Suprapubic skin (tissue), 4 donors: ENCODE data around the gene MMUT. TPM values are rescaled to one million over a fixed set of nuclear protein-coding genes. Genes with fewer than 3 reads are reported as not detected.

ENCODE experiments used
- DNase-seq, 2 donors: peaks; one replicate each; pipeline ENCODE4 v3.0.0-alpha.2; 2019; ENCODE audit warnings: low spot score in 2 of 2
- H3K27ac ChIP-seq: fragments of 200-600 bp; sonication (generic); one replicate; pipeline ENCODE4 v1.5.1; 2019
- H3K27me3 ChIP-seq: fragments of 200-600 bp; sonication (generic); one replicate; pipeline ENCODE4 v1.5.1; 2019
- H3K36me3 ChIP-seq: fragments of 200-600 bp; sonication (generic); one replicate; pipeline ENCODE4 v1.5.1; 2019
- H3K4me1 ChIP-seq: fragments of 200-600 bp; sonication (generic); one replicate; pipeline ENCODE4 v1.5.1; 2019
- H3K4me3 ChIP-seq: fragments of 200-600 bp; sonication (generic); one replicate; pipeline ENCODE4 v1.5.1; 2019; ENCODE audit warnings: mild to moderate bottlenecking
- H3K9me3 ChIP-seq: fragments of 200-600 bp; sonication (generic); one replicate; pipeline ENCODE4 v1.5.1; 2019
- CTCF ChIP-seq, 2 donors: fragments of 200-600 bp in 1 of 2; fragments of 450-650 bp in 1 of 2; sonication (generic) in 1 of 2; IDR thresholded peaks; one replicate each; pipeline ENCODE4 v1.5.1; 2016 to 2019; ENCODE audit warnings: antibody characterized with exemption in 2 of 2, mild to moderate bottlenecking in 1 of 2, moderate library complexity in 1 of 2
- EP300 ChIP-seq: sonication (generic); formaldehyde crosslinking; IDR thresholded peaks from one replicate; pipeline ENCODE4 v1.6.1; 2017; ENCODE audit warnings: antibody characterized with exemption
- POLR2A ChIP-seq, 2 donors: fragments of 450-650 bp; IDR thresholded peaks; one replicate each; pipeline ENCODE4 v1.6.1; 2017; ENCODE audit warnings: antibody characterized with exemption in 2 of 2, mild to moderate bottlenecking in 2 of 2, moderate library complexity in 2 of 2
- POLR2AphosphoS5 ChIP-seq, 3 donors: sonication (generic); formaldehyde crosslinking; IDR thresholded peaks; one replicate each; pipeline ENCODE4 v1.6.1; 2017; ENCODE audit warnings: antibody characterized with exemption in 3 of 3
- WGBS: methylation state at CpG from one replicate; pipeline ENCODE4 v1.1.5; 2018; 5-methylcytosine and 5-hydroxymethylcytosine counted together
- total RNA-seq, 4 donors: library from RNA; depleted of rRNA; stranded (reverse); fragments of >200 nt; gene quantifications; one replicate each; pipeline ENCODE4 v1.1.0, GENCODE V29; 2016

Gene MMUT
- total RNA-seq, 4 donors from 2014 or later: 10.9 to 17.9 (median 16.1) TPM

GRCh38 chr6:49454787-49455709 is 8.0 kb downstream of the MMUT start:
- no peak overlapping the region for H3K27ac ChIP-seq
- 94% methylated on average over 3 of the region's 3 CpGs for WGBS
- DNase-seq: no peak
- TF ChIP-seq POLR2AphosphoS5 (IDR thresholded peaks at IDR 0.05) (no peak), CTCF (IDR thresholded peaks at IDR 0.05) (no peak), EP300 (no peak), POLR2A (IDR thresholded peaks at IDR 0.05) (no peak)
- H3K4me1 ChIP-seq: peaks cover 3% of the 10 kb centered on the region
- peaks cover 62% of the 10 kb centered on the region for H3K36me3 ChIP-seq
- no peaks in the 10 kb centered on the region for H3K27me3 ChIP-seq
- no peaks in the 10 kb centered on the region for H3K9me3 ChIP-seq
- no peak overlapping the region for H3K4me3 ChIP-seq

DNA sequence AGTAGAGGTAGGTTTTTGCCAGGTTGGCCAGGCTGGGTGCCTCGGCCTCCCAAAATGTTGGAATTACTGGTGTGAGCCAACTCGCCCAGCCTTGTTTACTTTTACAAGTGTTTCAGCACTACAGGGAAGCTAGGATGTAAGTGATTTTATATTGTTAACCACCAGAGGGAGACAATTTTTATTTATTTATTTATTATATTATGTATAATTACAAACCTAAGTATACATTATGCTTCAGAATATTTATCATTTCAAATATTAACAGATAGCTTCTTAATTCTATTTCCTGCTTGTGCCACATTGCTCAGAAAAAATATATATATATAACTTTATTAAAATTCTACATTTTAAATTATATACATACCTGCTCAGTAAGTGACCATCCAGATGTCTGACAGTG is 9.8 kb downstream of the MMUT start:
- no peak overlapping the region for H3K4me3 ChIP-seq
- H3K9me3 ChIP-seq: no peaks in the 10 kb centered on the region
- WGBS: 54% methylated on average over 2 of the region's 2 CpGs
- no peaks in the 10 kb centered on the region for H3K4me1 ChIP-seq
- DNase-seq: no peak
- TF ChIP-seq CTCF (IDR thresholded peaks at IDR 0.05) (peak in 1 of 2 donors; percentile 21), POLR2A (IDR thresholded peaks at IDR 0.05) (no peak)
- H3K27me3 ChIP-seq: no peaks in the 10 kb centered on the region
- H3K27ac ChIP-seq: no peak overlapping the region
- H3K36me3 ChIP-seq: peaks cover 70% of the 10 kb centered on the region

- peaks cover 59% of the 10 kb centered on the region for H3K36me3 ChIP-seq
- no peak for TF ChIP-seq EP300
- no peak for TF ChIP-seq POLR2AphosphoS5 (IDR thresholded peaks at IDR 0.05)
- TF ChIP-seq POLR2A (IDR thresholded peaks at IDR 0.05): no peak
- TF ChIP-seq CTCF (IDR thresholded peaks at IDR 0.05): no peak
- H3K27ac ChIP-seq: no peak overlapping the region
- H3K9me3 ChIP-seq: no peaks in the 10 kb centered on the region
- no peak overlapping the region for H3K4me3 ChIP-seq
- 92% methylated on average over 1 of the region's 1 CpG for WGBS
- no peaks in the 10 kb centered on the region for H3K27me3 ChIP-seq
- H3K4me1 ChIP-seq: no peaks in the 10 kb centered on the region
- no peak for DNase-seq
Observed at GRCh38 chr6:49430866-49431265, 32.2 kb downstream of the MMUT start.

- H3K4me3 ChIP-seq: no peak overlapping the region
- no peak for DNase-seq
- no peaks in the 10 kb centered on the region for H3K9me3 ChIP-seq
- no peaks in the 10 kb centered on the region for H3K27me3 ChIP-seq
- H3K27ac ChIP-seq: no peak overlapping the region
- peaks cover 52% of the 10 kb centered on the region for H3K36me3 ChIP-seq
- H3K4me1 ChIP-seq: no peaks in the 10 kb centered on the region
- WGBS: 42% methylated on average over 2 of the region's 2 CpGs
- TF ChIP-seq POLR2A (IDR thresholded peaks at IDR 0.05) (no peak), POLR2AphosphoS5 (IDR thresholded peaks at IDR 0.05) (no peak), EP300 (no peak), CTCF (IDR thresholded peaks at IDR 0.05) (no peak)
Observed at GRCh38 chr6:49430187-49430586, 32.9 kb downstream of the MMUT start.

DNA sequence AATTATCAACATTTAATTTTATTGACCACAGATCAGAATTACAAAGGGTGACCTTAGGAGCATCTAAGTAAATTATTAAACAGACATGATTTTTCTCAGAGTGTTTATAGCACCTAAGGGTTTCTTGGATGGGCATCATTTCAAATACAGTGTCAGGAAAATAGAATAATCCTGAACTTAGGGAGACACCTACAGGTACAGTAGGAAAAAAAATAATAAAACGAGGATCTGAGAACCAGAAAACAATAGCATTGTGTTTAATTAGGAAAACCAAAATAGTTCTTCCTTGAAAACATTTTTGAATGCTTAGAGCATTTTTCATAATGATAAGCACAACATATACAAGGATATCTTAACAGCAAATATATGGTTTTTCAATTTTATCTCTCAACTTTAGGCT is 39.2 kb downstream of the MMUT start:
- H3K9me3 ChIP-seq: no peaks in the 10 kb centered on the region
- WGBS: 25% methylated on average over 1 of the region's 1 CpG
- H3K36me3 ChIP-seq: peaks cover 2% of the 10 kb centered on the region

More for the DNA sequence above, 39.2 kb downstream of the MMUT start:
- DNase-seq: no peak
- no peak overlapping the region for H3K27ac ChIP-seq
- no peak overlapping the region for H3K4me3 ChIP-seq
- TF ChIP-seq POLR2AphosphoS5 (IDR thresholded peaks at IDR 0.05): no peak
- no peak for TF ChIP-seq CTCF (IDR thresholded peaks at IDR 0.05)
- no peak for TF ChIP-seq EP300
- no peak for TF ChIP-seq POLR2A (IDR thresholded peaks at IDR 0.05)
- no peaks in the 10 kb centered on the region for H3K4me1 ChIP-seq
- no peaks in the 10 kb centered on the region for H3K27me3 ChIP-seq
